Measurements from ENCODE around the gene GNE.

GNE gene

GRCh38 chr9:36280989-36281388, 22.7 kb upstream of the GNE start:
- TF ChIP-seq ZNF426 (tag by site-specific recombination; IDR thresholded peaks at IDR 0.05) (no peak), ZNF280D (tag by site-specific recombination; IDR thresholded peaks at IDR 0.05) (no peak), ZNF830 (tag by site-specific recombination; IDR thresholded peaks at IDR 0.05; ENCODE audit: low read depth) (no peak), ZNF580 (tag by site-specific recombination; IDR thresholded peaks at IDR 0.05) (no peak), ZFP69B (tag by site-specific recombination; IDR thresholded peaks at IDR 0.05) (no peak), ZNF843 (tag by site-specific recombination; IDR thresholded peaks at IDR 0.05) (no peak)
- ChIA-PET POLR2A (no interaction called here), CTCF (interaction anchor here (0.7 to 1.9 kb wide), 2 partner anchors 11 to 48 kb away, joined by 3 to 6 read pairs; no protein-coding TSS in a partner anchor)
- H3K9me3 ChIP-seq (ENCODE audit: control insufficient read depth, insufficient read depth, low read depth, low read length) = no peaks in the 10 kb centered on the region
- H3K36me3 ChIP-seq (ENCODE audit: control insufficient read depth in 2 of 2, insufficient read depth in 1 of 2, low read length in 2 of 2) = no peaks in the 10 kb centered on the region
- no peak overlapping the region for H3K4me3 ChIP-seq (ENCODE audit: low read depth, low read length)
- H3K27ac ChIP-seq (ENCODE audit: extremely low read depth, low read depth, low read length) = no peak overlapping the region
- no peaks in the 10 kb centered on the region; the same call in 1 of the 2 replicates for H3K4me1 ChIP-seq (ENCODE audit: control insufficient read depth, insufficient read depth, low read length)

GRCh38 chr9:36278243-36278642, 20.0 kb upstream of the GNE start:
- POLR2A ChIA-PET = no interaction called here
- no peaks in the 10 kb centered on the region for H3K36me3 ChIP-seq (ENCODE audit: control insufficient read depth in 2 of 2, insufficient read depth in 1 of 2, low read length in 2 of 2)
- TF ChIP-seq ZSCAN30 (tag by site-specific recombination; IDR thresholded peaks at IDR 0.05) (no peak), ZSCAN23 (tag by site-specific recombination; IDR thresholded peaks at IDR 0.05) (no peak), ZNF121 (tag by site-specific recombination; IDR thresholded peaks at IDR 0.05) (peak; percentile 48; the same call in 1 of the 2 replicates), ZNF24 (tag by site-specific recombination; IDR thresholded peaks at IDR 0.05) (no peak)
- H3K27ac ChIP-seq (ENCODE audit: extremely low read depth, low read depth, low read length) = no peak overlapping the region
- no peak overlapping the region for H3K4me3 ChIP-seq (ENCODE audit: low read depth, low read length)
- CTCF ChIA-PET = no interaction called here
- no peaks in the 10 kb centered on the region; the same call in 1 of the 2 replicates for H3K4me1 ChIP-seq (ENCODE audit: control insufficient read depth, insufficient read depth, low read length)
- H3K9me3 ChIP-seq (ENCODE audit: control insufficient read depth, insufficient read depth, low read depth, low read length) = no peaks in the 10 kb centered on the region

GRCh38 chr9:36276781-36277181, 18.5 kb upstream of the GNE start:
- H3K4me1 ChIP-seq (ENCODE audit: control insufficient read depth, insufficient read depth, low read length) = no peaks in the 10 kb centered on the region; the same call in 1 of the 2 replicates
- TF ChIP-seq ZNF335 (tag by site-specific recombination; conservative IDR thresholded peaks at IDR 0.05) (peak; percentile 63), ZNF600 (tag by site-specific recombination; IDR thresholded peaks at IDR 0.05) (no peak), SCRT1 (tag by site-specific recombination; IDR thresholded peaks at IDR 0.05; ENCODE audit: borderline replicate concordance) (no peak), ZNF426 (tag by site-specific recombination; IDR thresholded peaks at IDR 0.05) (no peak), ZBTB17 (tag by site-specific recombination; IDR thresholded peaks at IDR 0.05) (peak; percentile 82), ZNF169 (tag by site-specific recombination; IDR thresholded peaks at IDR 0.05) (no peak), BCL6B (tag by site-specific recombination; IDR thresholded peaks at IDR 0.05) (peak; percentile 74)
- H3K4me3 ChIP-seq (ENCODE audit: low read depth, low read length) = no peak overlapping the region
- CTCF ChIA-PET = interaction anchor here (0.7 to 1.3 kb wide), 6 partner anchors 11 to 452 kb away, joined by 3 to 5 read pairs (median 3); no protein-coding TSS in a partner anchor
- H3K27ac ChIP-seq (ENCODE audit: extremely low read depth, low read depth, low read length) = no peak overlapping the region
- POLR2A ChIA-PET = interaction anchor here (0.7 to 1.7 kb wide), 3 partner anchors 18 to 86 kb away, joined by 3 to 9 read pairs (median 4); partner anchors contain the start of genes CLTA and GNE
- no peaks in the 10 kb centered on the region for H3K36me3 ChIP-seq (ENCODE audit: control insufficient read depth in 2 of 2, insufficient read depth in 1 of 2, low read length in 2 of 2)
- no peaks in the 10 kb centered on the region for H3K9me3 ChIP-seq (ENCODE audit: control insufficient read depth, insufficient read depth, low read depth, low read length)
